ENCODE results near the gene TESK2.
"Not testable (repeated sequence)": the region's sequence is repeated elsewhere in the genome, so short reads cannot be mapped to it uniquely, and the experiment has no call there.

The TESK2 gene

GRCh38 chr1:45510036-45510971 lies 19.3 kb upstream of the TESK2 start:
- no peak for DNase-seq (ENCODE audit: low read depth, low spot score)

GRCh38 chr1:45508295-45509151 lies 17.6 kb upstream of the TESK2 start:
- DNase-seq (ENCODE audit: low read depth, low spot score) = no peak

GRCh38 chr1:45507893-45508292 lies 16.9 kb upstream of the TESK2 start:
- no peak for DNase-seq (ENCODE audit: low read depth, low spot score)

GRCh38 chr1:45507195-45507594 lies 16.2 kb upstream of the TESK2 start:
- no peak for DNase-seq (ENCODE audit: low read depth, low spot score)

GRCh38 chr1:45503462-45504360 lies 12.7 kb upstream of the TESK2 start:
- no peak for DNase-seq (ENCODE audit: low read depth, low spot score)

GRCh38 chr1:45501505-45501859 lies 10.5 kb upstream of the TESK2 start:
- DNase-seq (ENCODE audit: low read depth, low spot score) = no peak

- no peak for DNase-seq (ENCODE audit: low read depth, low spot score)
Observed at GRCh38 chr1:45499415-45499769, 8.4 kb upstream of the TESK2 start.

- no peak for DNase-seq (ENCODE audit: low read depth, low spot score)
Observed at GRCh38 chr1:45498279-45498678, 7.3 kb upstream of the TESK2 start.

- DNase-seq (ENCODE audit: low read depth, low spot score) = peak; percentile 26
Observed at GRCh38 chr1:45493116-45493697, 2.2 kb upstream of the TESK2 start.

GRCh38 chr1:45492691-45493090 lies 1.7 kb upstream of the TESK2 start:
- DNase-seq (ENCODE audit: low read depth, low spot score) = no peak

GRCh38 chr1:45491487-45492260 lies 711 bp upstream of the TESK2 start:
- no peak for DNase-seq (ENCODE audit: low read depth, low spot score)

- no peak for DNase-seq (ENCODE audit: low read depth, low spot score)
Observed at GRCh38 chr1:45490121-45490625, 790 bp downstream of the TESK2 start.

- not testable (repeated sequence) for DNase-seq (ENCODE audit: low read depth, low spot score)
Observed at GRCh38 chr1:45489379-45489778, 1.6 kb downstream of the TESK2 start.

- no peak for DNase-seq (ENCODE audit: low read depth, low spot score)
Observed at GRCh38 chr1:45488666-45489377, 2.1 kb downstream of the TESK2 start.

- DNase-seq (ENCODE audit: low read depth, low spot score) = no peak
Observed at GRCh38 chr1:45485949-45486348, 5.0 kb downstream of the TESK2 start.

GRCh38 chr1:45479039-45479748 lies 11.8 kb downstream of the TESK2 start:
- DNase-seq (ENCODE audit: low read depth, low spot score) = no peak

- DNase-seq (ENCODE audit: low read depth, low spot score) = no peak
Observed at GRCh38 chr1:45478121-45478814, 12.7 kb downstream of the TESK2 start.

GRCh38 chr1:45477646-45478045 lies 13.3 kb downstream of the TESK2 start:
- DNase-seq (ENCODE audit: low read depth, low spot score) = no peak
